ENCODE data around the gene TRIM29.

TRIM29 gene

GRCh38 chr11:120061761-120062560, 76.0 kb downstream of the TRIM29 start:
- no peak for DNase-seq (ENCODE audit: low read depth)
